ENCODE measurements around the gene POPDC2.
"Not testable (repeated sequence)": the region's sequence is repeated elsewhere in the genome, so short reads cannot be mapped to it uniquely, and the experiment has no call there.

POPDC2 gene, protein sequence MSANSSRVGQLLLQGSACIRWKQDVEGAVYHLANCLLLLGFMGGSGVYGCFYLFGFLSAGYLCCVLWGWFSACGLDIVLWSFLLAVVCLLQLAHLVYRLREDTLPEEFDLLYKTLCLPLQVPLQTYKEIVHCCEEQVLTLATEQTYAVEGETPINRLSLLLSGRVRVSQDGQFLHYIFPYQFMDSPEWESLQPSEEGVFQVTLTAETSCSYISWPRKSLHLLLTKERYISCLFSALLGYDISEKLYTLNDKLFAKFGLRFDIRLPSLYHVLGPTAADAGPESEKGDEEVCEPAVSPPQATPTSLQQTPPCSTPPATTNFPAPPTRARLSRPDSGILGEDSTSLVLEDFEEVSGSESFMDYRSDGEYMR

DNA sequence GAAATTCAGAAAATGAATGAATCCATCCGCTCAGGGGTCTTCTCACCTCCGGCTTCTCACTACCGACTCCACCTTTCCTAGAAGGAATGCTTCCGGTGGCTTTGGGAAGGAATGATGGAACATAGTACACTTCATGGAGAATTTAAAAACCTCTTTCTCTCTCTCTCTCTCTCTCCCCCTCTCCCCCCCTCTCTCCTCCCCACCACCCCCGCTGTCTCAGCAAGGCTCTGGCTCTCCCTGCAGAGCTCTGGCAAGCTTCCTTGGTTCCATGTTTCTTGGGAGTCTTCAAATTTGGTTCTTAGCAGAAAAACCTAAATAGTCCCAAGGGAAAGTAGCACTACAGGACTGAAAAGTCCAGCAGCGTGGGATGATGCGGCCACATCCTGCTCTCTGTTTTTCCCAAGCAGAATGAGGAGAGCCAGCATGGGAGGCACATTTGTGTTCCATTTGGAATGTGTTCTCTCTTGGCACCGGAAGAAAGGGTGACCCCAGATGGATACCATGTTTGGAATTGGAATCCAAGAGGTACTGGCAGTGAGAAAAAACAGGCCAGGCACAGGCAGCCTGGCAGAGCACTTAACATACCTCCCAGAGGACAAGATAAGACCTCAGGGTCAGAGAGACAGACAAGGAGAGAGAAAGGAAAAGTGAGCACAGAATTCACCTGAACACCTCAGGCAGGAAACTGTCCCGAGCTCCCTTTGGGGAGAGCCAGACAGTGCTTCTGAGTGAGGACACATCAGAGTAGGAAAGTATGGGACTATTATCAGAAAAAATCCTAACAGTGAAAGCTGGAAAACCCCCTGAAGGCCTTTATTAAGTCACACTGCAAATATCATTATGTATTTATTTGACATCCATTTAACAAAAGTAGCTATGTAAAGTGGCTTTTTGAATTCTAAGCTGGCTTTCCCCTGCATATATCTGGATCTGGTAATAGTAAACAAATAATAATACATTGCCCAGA, at the start of gene POPDC2:
Gene POPDC2 (minus strand): TSS at position 116 of the 967 bp plus-strand sequence. CDS start 166 bp downstream, outside the sequence.
- in situ Hi-C loops (cut with MboI; ENCODE audit: low sequenced_read_pairs): no loop called here

- in situ Hi-C loops (cut with MboI; ENCODE audit: low sequenced_read_pairs): no loop called here
Measured at GRCh38 chr3:119703820-119704531, 43.6 kb upstream of the POPDC2 start.

GRCh38 chr3:119702530-119703527, 42.4 kb upstream of the POPDC2 start, which contains the start of gene CFAP91:
TSS of gene CFAP91 (plus strand) at chr3:119703022. CDS start at chr3:119703099, 77 bp downstream.
- in situ Hi-C loops (cut with MboI; ENCODE audit: low sequenced_read_pairs): no loop called here

GRCh38 chr3:119700920-119701734, 40.7 kb upstream of the POPDC2 start:
- in situ Hi-C loops (cut with MboI; ENCODE audit: low sequenced_read_pairs): no loop called here

DNA sequence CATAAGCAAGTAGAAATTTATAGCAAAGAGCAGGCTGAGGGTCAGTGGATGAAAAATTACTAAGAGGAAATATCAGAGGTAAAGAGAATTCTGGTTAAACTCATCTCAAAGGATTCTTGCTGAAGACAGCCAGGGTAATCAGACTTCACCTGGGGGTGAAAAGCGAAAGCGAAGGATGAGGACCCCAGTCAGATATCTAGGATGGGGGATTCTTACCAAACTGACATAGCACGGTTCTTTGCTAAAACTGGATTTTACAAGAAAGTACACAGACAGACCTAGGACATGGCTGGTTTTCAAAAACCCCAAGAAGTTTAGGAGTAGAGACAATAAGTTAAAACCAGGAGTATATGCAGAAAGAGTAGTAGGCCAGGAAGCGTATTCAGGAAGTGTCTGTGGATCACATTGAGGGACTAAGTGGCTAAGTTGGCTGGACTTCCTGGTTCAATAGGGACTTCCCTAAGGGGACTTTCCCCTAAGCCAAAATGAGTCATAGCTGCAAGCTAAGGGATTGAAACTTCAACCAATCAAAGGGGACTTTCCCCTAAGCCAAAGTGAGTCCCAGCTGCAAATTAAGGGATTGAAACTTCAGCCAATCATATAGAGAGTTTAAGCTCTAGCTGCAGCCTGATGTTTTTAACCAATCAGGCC, 40.0 kb upstream of the POPDC2 start:
- in situ Hi-C loops (cut with MboI; ENCODE audit: low sequenced_read_pairs): no loop called here

GRCh38 chr3:119697394-119697793, 37.0 kb upstream of the POPDC2 start:
- in situ Hi-C loops (cut with MboI; ENCODE audit: low sequenced_read_pairs): no loop called here

DNA sequence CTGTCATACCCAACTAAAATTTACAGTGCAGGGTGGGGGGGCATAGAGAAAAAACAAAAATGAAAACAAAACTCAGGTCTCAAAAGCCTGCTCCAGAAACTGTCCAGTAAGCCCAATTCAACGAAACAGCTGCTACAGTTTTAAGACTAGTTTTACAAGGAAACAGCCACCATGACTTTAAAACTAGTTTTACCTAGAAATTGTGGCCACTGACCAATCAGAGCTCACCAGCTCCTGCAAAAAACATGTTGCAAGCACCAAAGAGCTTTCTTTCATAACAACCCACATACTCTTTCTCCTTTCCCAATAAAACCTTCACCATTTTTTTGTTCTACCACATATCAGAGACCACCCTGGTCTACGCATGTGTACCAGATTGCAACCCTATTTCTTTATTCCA, 35.1 kb upstream of the POPDC2 start:
- in situ Hi-C loops (cut with MboI; ENCODE audit: low sequenced_read_pairs): no loop called here

GRCh38 chr3:119690043-119690656, 29.8 kb upstream of the POPDC2 start:
- in situ Hi-C loops (cut with MboI; ENCODE audit: low sequenced_read_pairs): no loop called here

- in situ Hi-C loops (cut with MboI; ENCODE audit: low sequenced_read_pairs): no loop called here
Measured at GRCh38 chr3:119683421-119683820, 23.0 kb upstream of the POPDC2 start.

GRCh38 chr3:119681279-119681678, 20.9 kb upstream of the POPDC2 start:
- in situ Hi-C loops (cut with MboI; ENCODE audit: low sequenced_read_pairs): no loop called here

- in situ Hi-C loops (cut with MboI; ENCODE audit: low sequenced_read_pairs): no loop called here
Measured at GRCh38 chr3:119679874-119680273, 19.5 kb upstream of the POPDC2 start.

DNA sequence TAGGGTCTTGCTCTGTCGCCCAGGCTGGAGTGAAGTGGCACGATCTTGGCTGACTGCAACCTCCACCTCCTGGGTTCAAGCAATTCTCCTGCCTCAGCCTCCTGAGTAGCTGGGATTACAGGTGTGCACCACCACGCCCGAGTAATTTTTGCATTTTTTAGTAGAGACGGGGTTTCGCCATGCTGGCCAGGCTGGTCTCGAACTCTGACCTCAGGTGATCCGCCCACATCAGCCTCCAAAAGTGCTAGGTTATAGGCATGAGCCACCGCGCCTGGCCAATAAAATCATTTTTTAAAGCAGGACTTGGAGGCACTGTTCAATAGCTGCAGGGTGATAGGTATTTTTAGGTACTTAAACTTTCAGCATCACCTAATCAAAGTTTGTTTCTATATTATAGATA, 17.8 kb upstream of the POPDC2 start:
- in situ Hi-C loops (cut with MboI; ENCODE audit: low sequenced_read_pairs): not testable (repeated sequence)

- in situ Hi-C loops (cut with MboI; ENCODE audit: low sequenced_read_pairs): no loop called here
Measured at GRCh38 chr3:119677641-119677934, 17.2 kb upstream of the POPDC2 start.

DNA sequence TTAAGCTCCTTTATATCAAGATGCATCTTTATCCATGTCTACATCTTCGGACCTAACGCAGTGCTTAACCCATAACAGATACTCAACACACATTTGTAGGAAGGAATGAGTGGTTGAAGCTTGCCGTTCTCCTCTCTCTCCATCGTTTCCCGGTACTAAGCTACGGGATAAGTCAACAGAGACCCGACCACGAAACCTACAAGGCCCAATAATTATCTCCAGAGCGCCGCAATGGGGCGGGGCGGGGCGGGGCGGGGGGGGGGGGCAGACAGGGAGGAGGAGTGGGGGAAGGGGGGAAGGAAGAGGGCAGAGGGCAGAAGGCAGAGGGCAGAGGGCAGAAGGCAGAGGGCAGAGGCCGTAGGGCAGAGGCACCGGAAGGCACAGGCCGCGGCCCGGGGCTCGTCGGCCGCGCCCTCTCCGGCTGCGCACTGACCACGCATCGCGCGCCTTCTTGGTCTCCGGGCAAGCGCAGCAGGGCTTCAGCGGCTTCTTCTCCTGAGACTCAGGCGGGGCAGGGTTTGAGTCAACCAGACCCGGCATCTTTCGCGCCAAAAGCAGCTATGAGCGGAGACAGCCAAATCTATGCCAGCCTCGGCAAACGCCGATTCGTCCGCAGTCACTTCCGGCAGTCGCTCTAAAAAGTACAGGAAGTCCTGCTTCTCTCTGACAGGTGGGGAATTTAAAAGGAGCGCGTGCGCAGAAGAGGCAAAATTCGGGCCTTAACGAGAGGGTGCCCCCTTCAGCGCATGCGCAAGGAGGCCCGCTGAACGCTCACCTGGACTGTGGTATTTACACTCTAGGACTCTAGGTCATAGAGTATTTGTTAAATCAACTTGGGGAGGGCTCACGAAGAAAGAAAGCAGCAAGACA, 16.6 kb upstream of the POPDC2 start, which contains the start of gene COX17:
Gene COX17 (minus strand): TSS at position 636 of the 870 bp plus-strand sequence. CDS start 96 bp downstream, at position 540.
- in situ Hi-C loops (cut with MboI; ENCODE audit: low sequenced_read_pairs): no loop called here

DNA sequence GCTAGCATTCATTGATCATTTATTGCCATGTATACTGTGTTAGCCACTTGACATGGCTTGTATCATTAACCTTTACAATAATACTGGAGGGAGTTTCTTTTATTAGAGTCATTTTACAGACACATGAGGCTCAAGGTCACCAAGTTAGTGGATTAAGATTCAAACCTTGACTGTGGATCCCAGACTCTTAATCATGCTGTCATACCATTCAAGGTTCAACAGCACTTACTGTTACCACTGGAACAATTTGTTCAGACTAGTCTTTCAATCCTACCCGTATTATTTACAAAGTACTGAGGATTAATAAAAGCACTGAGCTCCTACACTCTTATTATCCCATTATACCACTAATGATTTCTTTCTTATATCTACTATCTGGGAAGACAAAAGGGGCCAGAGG, 15.6 kb upstream of the POPDC2 start:
- in situ Hi-C loops (cut with MboI; ENCODE audit: low sequenced_read_pairs): no loop called here

DNA sequence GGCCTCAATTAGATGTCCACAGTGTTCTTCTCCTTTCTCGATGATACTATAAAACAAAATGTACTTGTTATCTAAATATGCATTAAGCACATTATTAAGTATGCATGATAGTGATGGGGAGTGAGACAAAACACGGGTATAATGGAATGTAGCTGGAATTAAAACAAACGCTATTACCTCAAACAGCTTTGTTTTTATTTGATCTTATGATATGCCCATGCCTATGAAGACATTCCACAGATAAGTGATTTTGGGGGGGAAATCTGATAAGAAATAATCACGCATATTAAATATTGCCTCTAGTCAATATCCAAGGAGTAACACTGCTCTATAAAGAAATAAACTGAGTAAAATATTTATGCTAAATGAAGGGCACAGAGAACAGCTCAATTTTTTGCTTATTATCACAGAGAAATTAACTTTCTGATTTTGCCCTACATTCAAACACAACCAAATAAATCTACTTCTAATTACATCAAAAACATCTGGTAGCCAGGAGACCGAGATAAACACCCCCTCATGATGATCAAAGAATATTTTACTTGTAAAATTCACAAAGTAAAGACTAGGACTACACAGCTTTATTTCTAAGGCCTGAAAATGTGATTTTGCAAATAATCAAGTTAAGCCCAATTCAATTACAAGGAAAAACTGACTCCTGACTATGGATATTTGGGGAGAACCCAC, 14.9 kb upstream of the POPDC2 start:
- in situ Hi-C loops (cut with MboI; ENCODE audit: low sequenced_read_pairs): no loop called here

DNA sequence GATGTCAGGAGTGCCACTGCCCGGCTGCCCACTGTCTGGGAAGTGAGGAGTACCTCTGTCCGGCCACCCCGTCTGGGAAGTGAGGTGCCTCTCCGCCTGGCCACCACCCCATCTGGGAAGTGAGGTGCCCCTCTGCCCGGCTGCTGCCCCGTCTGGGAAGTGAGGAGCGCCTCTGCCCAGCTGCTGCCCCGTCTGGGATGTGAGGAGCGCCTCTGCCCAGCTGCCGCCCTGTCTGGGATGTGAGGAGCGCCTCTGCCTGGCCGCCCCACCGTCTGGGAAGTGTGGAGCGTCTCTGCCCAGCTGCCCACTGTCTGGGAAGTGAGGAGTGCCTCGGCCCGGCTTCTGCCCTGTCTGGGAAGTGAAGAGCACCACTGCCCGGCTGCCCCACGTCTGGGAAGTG, 13.5 kb upstream of the POPDC2 start:
- in situ Hi-C loops (cut with MboI; ENCODE audit: low sequenced_read_pairs): no loop called here

All from hTERT RPE-1 (cell line).